GM20431 (cell line): ENCODE measurements around the gene ZNF804A.

ENCODE experiments used
- in situ Hi-C: fragments of 300-500 bp; cut with MseI, MboI; formaldehyde crosslinking; loops from one replicate; pipeline ENCODE4 v1.15.0; 2020; ENCODE audit warnings: low sequenced_read_pairs; ENCODE audit not compliant: unreplicated experiment

ZNF804A gene

DNA sequence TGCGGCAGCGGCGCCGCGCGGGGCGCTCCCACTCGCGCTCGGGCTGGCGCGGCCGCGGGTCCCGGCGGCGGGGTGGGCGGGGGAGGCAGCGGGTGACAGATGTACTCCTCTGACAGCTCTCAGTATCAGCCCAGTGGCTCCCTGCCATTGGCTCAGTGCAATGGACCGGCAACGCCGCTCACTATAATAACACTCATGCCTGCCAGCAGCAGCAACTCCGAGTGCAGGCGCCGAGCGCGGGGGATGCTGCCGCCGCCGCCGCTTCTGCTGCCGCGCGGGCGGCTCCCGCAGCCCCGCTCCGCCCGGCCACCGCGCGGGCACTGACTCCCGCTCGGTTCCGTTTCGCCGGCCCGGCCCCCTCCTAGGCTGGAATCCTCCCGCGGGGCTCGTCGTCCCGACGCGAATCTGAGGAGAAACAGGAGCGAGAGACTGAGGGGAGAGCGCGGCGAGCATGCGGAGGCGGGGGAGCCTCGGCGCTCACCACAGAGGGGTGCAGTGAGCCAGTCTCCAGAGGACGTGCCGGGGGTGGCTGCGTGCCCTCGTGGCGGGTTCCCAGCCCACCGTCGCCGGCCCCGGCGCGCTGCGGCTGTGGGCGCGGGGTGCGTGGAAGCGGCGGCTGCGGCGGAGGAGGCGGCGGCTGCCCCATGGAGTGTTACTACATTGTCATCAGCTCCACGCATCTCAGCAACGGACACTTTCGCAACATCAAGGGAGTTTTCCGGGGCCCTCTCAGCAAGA lies at the start of gene ZNF804A:
TSS of gene ZNF804A (plus strand) at position 214 of the 738 bp plus-strand sequence. CDS start at position 645, 431 bp downstream.
- in situ Hi-C loops, result no loop called here

GRCh38 chr2:184549153-184549552 lies 49.2 kb upstream of the ZNF804A start:
- in situ Hi-C loops, result no loop called here

- in situ Hi-C loops, result no loop called here
Observed at GRCh38 chr2:184551626-184552025, 46.7 kb upstream of the ZNF804A start.

DNA sequence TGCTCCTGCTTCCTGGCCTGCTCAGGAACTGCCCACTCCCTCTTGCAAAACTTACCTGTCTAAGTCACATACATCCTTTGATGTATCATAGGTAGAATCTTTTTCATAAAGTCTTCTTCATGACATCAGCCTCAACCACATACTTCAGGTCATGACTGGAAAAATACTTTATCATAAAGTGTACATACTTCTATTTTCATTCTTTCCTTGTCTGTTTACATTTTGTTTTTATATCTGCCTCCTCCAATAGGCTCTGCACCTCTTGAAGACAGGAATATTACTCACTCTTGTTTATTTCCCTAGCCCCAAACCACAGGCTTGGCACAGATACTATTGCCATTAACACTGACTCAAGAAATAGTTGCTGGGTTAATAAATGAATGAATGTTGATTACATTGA lies 43.6 kb upstream of the ZNF804A start:
- in situ Hi-C loops, result no loop called here

DNA sequence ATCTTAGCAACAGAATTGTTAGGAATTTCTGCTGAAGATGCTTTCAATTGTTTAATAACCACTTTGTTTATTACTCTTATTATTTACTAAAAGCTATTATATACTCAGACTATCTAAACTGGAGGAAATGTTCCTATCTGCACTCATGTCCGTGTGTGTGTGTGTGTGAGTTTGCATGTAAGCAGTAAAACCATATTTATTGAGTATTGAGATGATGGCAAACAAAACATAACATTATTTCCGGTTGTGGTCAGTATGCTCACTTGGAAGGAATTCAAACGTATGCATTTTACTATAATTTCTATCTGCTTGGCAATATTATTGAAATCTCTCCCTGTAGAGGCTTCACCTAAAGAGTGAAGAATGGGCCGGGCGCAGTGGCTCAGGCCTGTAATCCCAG lies 43.0 kb upstream of the ZNF804A start:
- in situ Hi-C loops, result no loop called here

- in situ Hi-C loops, result no loop called here
Observed at GRCh38 chr2:184556639-184557038, 41.7 kb upstream of the ZNF804A start.

- in situ Hi-C loops, result no loop called here
Observed at GRCh38 chr2:184558713-184559464, 39.4 kb upstream of the ZNF804A start.

- in situ Hi-C loops, result no loop called here
Observed at GRCh38 chr2:184560603-184561002, 37.7 kb upstream of the ZNF804A start.

GRCh38 chr2:184562532-184562931 lies 35.8 kb upstream of the ZNF804A start:
- in situ Hi-C loops, result no loop called here

GRCh38 chr2:184564092-184564491 lies 34.2 kb upstream of the ZNF804A start:
- in situ Hi-C loops, result no loop called here

GRCh38 chr2:184566716-184567115 lies 31.6 kb upstream of the ZNF804A start:
- in situ Hi-C loops, result no loop called here

GRCh38 chr2:184577056-184577455 lies 21.3 kb upstream of the ZNF804A start:
- in situ Hi-C loops, result no loop called here

DNA sequence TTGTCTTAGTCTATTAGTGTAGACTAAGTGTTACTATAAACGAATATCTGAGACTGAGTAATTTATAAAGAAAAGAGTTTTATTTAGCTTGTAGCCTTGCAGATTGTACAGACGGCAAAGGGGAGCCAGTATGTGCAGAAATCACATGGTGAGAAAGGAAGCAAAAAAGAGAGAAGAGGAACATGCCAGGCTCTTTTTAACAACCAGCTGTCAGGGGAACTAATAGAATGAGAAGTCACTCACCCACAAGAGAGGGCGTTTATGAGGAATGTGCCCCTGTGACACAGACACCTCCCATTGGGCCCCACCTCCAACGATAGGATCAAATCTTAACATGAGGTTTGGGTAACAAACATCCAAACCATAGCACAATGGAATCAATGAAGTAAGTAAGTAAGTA lies 20.6 kb upstream of the ZNF804A start:
- in situ Hi-C loops, result no loop called here

DNA sequence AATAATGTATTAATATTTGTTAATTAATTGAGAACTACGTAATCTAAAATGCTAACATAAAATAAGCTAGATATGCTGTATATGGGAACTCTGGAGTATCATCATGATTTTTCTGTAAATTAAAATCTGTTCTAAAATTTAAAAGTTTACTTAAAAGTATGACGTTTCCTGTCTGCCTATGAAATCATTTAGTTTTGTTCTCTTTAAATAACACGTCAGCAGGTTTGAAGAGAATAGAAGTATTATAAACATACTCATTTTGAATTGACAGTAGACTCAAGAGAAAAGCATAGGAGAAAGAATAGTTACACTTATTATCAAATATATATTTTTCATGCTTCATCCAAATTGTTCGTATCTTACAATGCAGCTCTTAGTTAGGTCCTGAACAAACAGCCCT lies 19.1 kb upstream of the ZNF804A start:
- in situ Hi-C loops, result no loop called here

GRCh38 chr2:184581391-184581790 lies 16.9 kb upstream of the ZNF804A start:
- in situ Hi-C loops, result no loop called here

DNA sequence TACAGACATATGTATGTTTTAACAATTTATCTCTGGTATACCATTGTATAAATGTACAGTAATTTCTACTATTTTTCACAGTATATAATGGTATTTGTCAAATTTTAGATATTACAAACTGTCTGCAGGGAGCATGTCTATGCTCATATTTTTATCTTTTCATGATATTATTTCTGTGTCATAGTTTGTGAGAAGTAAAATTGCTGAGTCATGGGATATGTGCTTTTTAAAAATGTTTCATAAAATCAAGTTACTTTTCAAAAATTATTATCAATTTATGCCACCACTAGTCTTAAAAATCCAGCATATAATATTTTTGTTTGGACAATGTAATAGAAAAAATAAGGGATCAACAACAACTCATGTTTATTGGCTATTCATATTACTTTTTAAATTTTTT lies 9.1 kb upstream of the ZNF804A start:
- in situ Hi-C loops, result no loop called here

GRCh38 chr2:184596819-184597411 lies 1.4 kb upstream of the ZNF804A start:
- in situ Hi-C loops, result no loop called here

DNA sequence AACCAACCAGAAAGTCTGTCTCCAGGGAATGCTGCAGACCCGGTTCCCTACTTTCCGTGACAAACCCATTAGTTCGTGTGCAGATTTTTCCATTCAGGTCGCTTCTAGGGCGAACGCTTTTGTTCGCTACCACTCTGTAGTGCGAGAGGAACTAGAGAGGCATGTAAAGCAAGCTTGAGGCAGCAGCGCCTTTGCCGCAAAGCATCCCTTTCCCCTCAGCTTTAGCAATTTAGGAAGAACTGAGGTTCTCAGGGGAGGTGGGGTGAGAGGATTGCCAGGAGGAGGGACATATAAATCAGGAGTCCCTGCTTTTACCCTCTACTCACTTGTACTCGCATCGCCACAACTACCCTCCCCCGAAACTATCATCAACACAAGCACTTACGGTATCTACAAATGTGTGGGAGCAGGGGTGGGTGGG lies 748 bp upstream of the ZNF804A start:
- in situ Hi-C loops, result no loop called here

- in situ Hi-C loops, result no loop called here
Observed at GRCh38 chr2:184598002-184598315, 370 bp upstream of the ZNF804A start.

- in situ Hi-C loops, result no loop called here
Observed at GRCh38 chr2:184599054-184599871, 934 bp downstream of the ZNF804A start.

DNA sequence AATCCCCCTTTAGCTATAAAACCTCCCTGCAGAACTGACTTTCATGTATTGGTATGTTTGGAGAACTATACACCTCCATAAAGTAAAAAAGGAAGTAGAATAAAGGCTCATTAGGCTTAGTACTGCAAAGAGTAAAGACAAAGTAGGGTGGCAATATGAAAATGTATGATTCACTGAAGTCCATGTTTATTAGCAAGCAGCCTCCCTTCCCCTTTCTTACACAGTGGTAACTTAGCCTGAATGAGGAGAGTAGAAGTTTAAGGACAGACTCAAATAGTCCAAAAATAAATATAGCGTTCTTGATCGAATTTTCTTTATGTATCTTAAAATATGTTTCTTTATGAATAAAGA lies 1.5 kb downstream of the ZNF804A start:
- in situ Hi-C loops, result no loop called here
